Activated CD8-positive, alpha-beta memory T cell treated with anti-CD3 and anti-CD28 coated beads for 36 hours (primary cell): ENCODE measurements around the gene ABCC12. TPM values are rescaled to one million over a fixed set of nuclear protein-coding genes. Genes with fewer than 3 reads are reported as not detected.

Experiments
- CTCF ChIA-PET: fragments of 350-600 bp; sonication (Branson Sonifier 250); formaldehyde crosslinking; loops from one replicate; lab custom pipeline; 2021; ENCODE audit warnings: antibody characterized with exemption; lab: Charles Lee
- POLR2A ChIA-PET: fragments of 350-600 bp; sonication (Branson Sonifier 250); formaldehyde crosslinking; loops from one replicate; lab custom pipeline; 2021; ENCODE audit warnings: antibody characterized with exemption; lab: Charles Lee
- total RNA-seq, 2 experiments: library from RNA; stranded (reverse); gene quantifications; one replicate each; pipeline ENCODE4 v1.2.3, GENCODE V29; 2021

Gene ABCC12
- total RNA-seq, 2 experiments from 2014 or later = not detected

GRCh38 chr16:48138543-48138942 is 17.2 kb downstream of the ABCC12 start:
- ChIA-PET CTCF (no interaction called here), POLR2A (no interaction called here)

- ChIA-PET CTCF (interaction anchor here (1.1 kb wide), 1 partner anchor 19 kb away, joined by 3 read pairs; no protein-coding TSS in a partner anchor), POLR2A (no interaction called here)
These were observed 18.0 kb downstream of the ABCC12 start for GRCh38 chr16:48137822-48138221.

- ChIA-PET POLR2A (no interaction called here), CTCF (interaction anchor here (1.1 kb wide), 1 partner anchor 20 kb away, joined by 3 read pairs; no protein-coding TSS in a partner anchor)
These were observed 19.0 kb downstream of the ABCC12 start for GRCh38 chr16:48136547-48137360.

GRCh38 chr16:48133455-48134211 is 22.2 kb downstream of the ABCC12 start:
- ChIA-PET CTCF (no interaction called here), POLR2A (no interaction called here)

- CTCF ChIA-PET = no interaction called here
- POLR2A ChIA-PET = no interaction called here
These were observed 23.1 kb downstream of the ABCC12 start for GRCh38 chr16:48132696-48133095.

GRCh38 chr16:48131201-48131935 is 24.4 kb downstream of the ABCC12 start:
- ChIA-PET CTCF (no interaction called here), POLR2A (no interaction called here)

GRCh38 chr16:48129926-48130325 is 25.9 kb downstream of the ABCC12 start:
- CTCF ChIA-PET = no interaction called here
- POLR2A ChIA-PET = no interaction called here

- ChIA-PET CTCF (no interaction called here), POLR2A (no interaction called here)
These were observed 27.0 kb downstream of the ABCC12 start for GRCh38 chr16:48128769-48129168.

- CTCF ChIA-PET = no interaction called here
These were observed 28.8 kb downstream of the ABCC12 start for GRCh38 chr16:48126801-48127644.

GRCh38 chr16:48125888-48126287 is 29.9 kb downstream of the ABCC12 start:
- ChIA-PET POLR2A (no interaction called here), CTCF (no interaction called here)

More at GRCh38 chr16:48126801-48127644, 28.8 kb downstream of the ABCC12 start:
- POLR2A ChIA-PET = no interaction called here

- POLR2A ChIA-PET = no interaction called here
- CTCF ChIA-PET = interaction anchor here (1.3 kb wide), 1 partner anchor 33 kb away, joined by 4 read pairs; no protein-coding TSS in a partner anchor
These were observed 31.5 kb downstream of the ABCC12 start for GRCh38 chr16:48124266-48124665.

- CTCF ChIA-PET = no interaction called here
- POLR2A ChIA-PET = interaction anchor here (0.9 kb wide), 1 partner anchor 35 kb away, joined by 3 read pairs; no protein-coding TSS in a partner anchor
These were observed 32.5 kb downstream of the ABCC12 start for GRCh38 chr16:48123104-48123788.

GRCh38 chr16:48121276-48121675 is 34.5 kb downstream of the ABCC12 start:
- ChIA-PET POLR2A (no interaction called here), CTCF (no interaction called here)

GRCh38 chr16:48118841-48119240 is 37.0 kb downstream of the ABCC12 start:
- POLR2A ChIA-PET = no interaction called here
- CTCF ChIA-PET = no interaction called here

GRCh38 chr16:48117217-48118105 is 38.3 kb downstream of the ABCC12 start:
- POLR2A ChIA-PET = no interaction called here
- CTCF ChIA-PET = no interaction called here

- CTCF ChIA-PET = no interaction called here
- POLR2A ChIA-PET = no interaction called here
These were observed 40.5 kb downstream of the ABCC12 start for GRCh38 chr16:48115299-48115698.

- ChIA-PET POLR2A (no interaction called here), CTCF (no interaction called here)
These were observed 41.4 kb downstream of the ABCC12 start for GRCh38 chr16:48114410-48114809.
